GM12801 (cell line): ENCODE results near the gene FZR1.

ENCODE experiments used
- CTCF ChIP-seq: IDR thresholded peaks from one replicate; pipeline ENCODE4 v1.5.1; 2011; ENCODE audit warnings: control low read depth; ENCODE audit not compliant: insufficient read length; ENCODE audit errors: extremely low read depth

FZR1 gene

GRCh38 chr19:3526507-3527237 lies 20.6 kb downstream of the FZR1 start:
- TF ChIP-seq CTCF: no peak

DNA sequence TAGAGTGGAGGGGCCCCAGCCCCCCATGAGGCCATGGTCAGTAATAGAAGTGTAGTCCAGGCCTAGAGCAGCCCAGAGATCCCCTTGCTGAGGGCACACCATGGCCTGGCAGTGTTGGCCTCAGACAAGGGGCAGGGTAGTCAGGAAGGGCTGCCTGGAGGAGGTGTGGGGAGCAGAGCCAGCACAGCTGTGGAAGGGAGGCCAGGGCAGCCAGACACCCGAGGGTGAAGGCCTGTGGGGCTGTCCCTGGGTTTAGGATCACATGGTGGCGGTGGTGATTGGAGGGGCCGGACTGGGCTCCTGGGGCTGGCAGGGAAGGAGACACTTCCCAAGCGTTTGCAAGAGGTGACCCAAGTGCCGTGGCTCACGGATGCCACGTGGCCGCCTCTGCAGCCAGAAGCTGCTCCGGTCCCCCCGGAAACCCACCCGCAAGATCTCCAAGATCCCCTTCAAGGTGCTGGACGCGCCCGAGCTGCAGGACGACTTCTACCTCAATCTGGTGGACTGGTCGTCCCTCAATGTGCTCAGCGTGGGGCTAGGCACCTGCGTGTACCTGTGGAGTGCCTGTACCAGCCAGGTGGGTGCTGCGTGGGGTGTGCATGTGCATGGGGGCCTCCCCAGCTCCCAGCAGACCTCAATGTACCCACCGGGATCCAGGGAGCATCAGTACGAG lies 21.3 kb downstream of the FZR1 start:
- no peak for TF ChIP-seq CTCF

- TF ChIP-seq CTCF: no peak
These were observed 22.0 kb downstream of the FZR1 start for GRCh38 chr19:3528080-3528479.

DNA sequence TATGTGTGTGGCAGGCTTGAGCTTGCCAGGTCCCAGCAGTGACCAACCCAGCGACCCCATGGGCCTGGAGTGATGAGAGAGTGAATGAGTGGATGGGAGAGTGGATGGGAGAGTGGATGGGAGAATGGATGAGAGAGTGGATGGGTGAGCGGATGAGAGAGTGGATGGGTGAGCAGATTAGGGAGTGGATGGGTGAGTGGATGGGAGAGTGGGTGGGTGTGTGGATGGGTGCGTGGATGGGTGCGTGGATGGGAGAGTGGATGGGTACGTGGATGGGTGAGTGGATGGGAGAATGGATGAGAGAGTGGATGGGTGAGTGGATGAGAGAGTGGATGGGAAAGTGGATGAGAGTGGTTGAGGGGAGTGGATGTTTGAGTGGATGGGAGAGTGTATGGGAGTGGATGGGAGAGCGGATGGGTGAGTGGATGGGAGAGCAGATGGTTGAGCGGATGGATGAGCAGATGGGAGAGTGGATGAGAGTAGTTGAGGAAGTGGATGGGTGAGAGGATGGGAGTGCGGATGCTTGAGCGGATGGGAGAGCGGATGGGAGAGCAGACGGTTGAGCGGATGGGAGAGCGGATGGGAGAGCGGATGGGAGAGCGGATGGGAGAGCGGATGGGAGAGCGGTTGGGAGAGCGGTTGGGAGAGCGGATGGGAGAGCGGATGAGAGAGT lies 22.6 kb downstream of the FZR1 start:
- TF ChIP-seq CTCF: no peak

- TF ChIP-seq CTCF: no peak
These were observed 24.3 kb downstream of the FZR1 start for GRCh38 chr19:3530389-3530788.

GRCh38 chr19:3531716-3532115 lies 25.6 kb downstream of the FZR1 start:
- TF ChIP-seq CTCF: no peak

GRCh38 chr19:3532154-3532786 lies 26.2 kb downstream of the FZR1 start:
- no peak for TF ChIP-seq CTCF
